H4 (cell line): ENCODE measurements around the gene EPHA6. TPM values are rescaled to one million over a fixed set of nuclear protein-coding genes. Genes with fewer than 3 reads are reported as not detected.

ENCODE experiments used
- DNase-seq: peaks from one replicate; pipeline ENCODE4 v3.0.0-alpha.2; 2015; ENCODE audit warnings: low spot score
- total RNA-seq: library from RNA; depleted of rRNA; stranded (reverse); fragments of >200 nt; shearing (Covaris generic); gene quantifications from 2 replicates; pipeline ENCODE4 v1.2.3, GENCODE V29; 2014

The EPHA6 gene
- total RNA-seq, 1 experiment from 2014 or later, result 7.7 TPM

- no peak for DNase-seq
These were observed 832.5 kb downstream of the EPHA6 start for GRCh38 chr3:97646932-97647331.

- no peak for DNase-seq
These were observed 833.1 kb downstream of the EPHA6 start for GRCh38 chr3:97647441-97647982.

- no peak for DNase-seq
These were observed 841.6 kb downstream of the EPHA6 start for GRCh38 chr3:97655971-97656370.

- DNase-seq, result no peak
These were observed 842.2 kb downstream of the EPHA6 start for GRCh38 chr3:97656638-97657037.

- DNase-seq, result peak; percentile 48
These were observed 844.4 kb downstream of the EPHA6 start for GRCh38 chr3:97658668-97659285.

- no peak for DNase-seq
These were observed 847.9 kb downstream of the EPHA6 start for GRCh38 chr3:97662264-97662663.

GRCh38 chr3:97662762-97663161 is 848.4 kb downstream of the EPHA6 start:
- no peak for DNase-seq

GRCh38 chr3:97665896-97666295 is 851.5 kb downstream of the EPHA6 start:
- no peak for DNase-seq

- no peak for DNase-seq
These were observed 856.6 kb downstream of the EPHA6 start for GRCh38 chr3:97670952-97671351.

- no peak for DNase-seq
These were observed 859.1 kb downstream of the EPHA6 start for GRCh38 chr3:97673357-97673997.

- DNase-seq, result no peak
These were observed 860.1 kb downstream of the EPHA6 start for GRCh38 chr3:97674461-97674860.

- no peak for DNase-seq
These were observed 865.8 kb downstream of the EPHA6 start for GRCh38 chr3:97680210-97680609.

GRCh38 chr3:97680696-97681095 is 866.3 kb downstream of the EPHA6 start:
- no peak for DNase-seq

GRCh38 chr3:97684490-97684889 is 870.1 kb downstream of the EPHA6 start:
- DNase-seq, result no peak

GRCh38 chr3:97686258-97686657 is 871.9 kb downstream of the EPHA6 start:
- DNase-seq, result no peak

- DNase-seq, result no peak
These were observed 873.3 kb downstream of the EPHA6 start for GRCh38 chr3:97687734-97688133.

- no peak for DNase-seq
These were observed 874.7 kb downstream of the EPHA6 start for GRCh38 chr3:97689111-97689510.

- no peak for DNase-seq
These were observed 875.6 kb downstream of the EPHA6 start for GRCh38 chr3:97689962-97690361.

GRCh38 chr3:97691354-97691753 is 877.0 kb downstream of the EPHA6 start:
- DNase-seq, result no peak

- DNase-seq, result no peak
These were observed 878.0 kb downstream of the EPHA6 start for GRCh38 chr3:97692389-97692788.

- no peak for DNase-seq
These were observed 878.4 kb downstream of the EPHA6 start for GRCh38 chr3:97692831-97693230.

- DNase-seq, result no peak
These were observed 880.5 kb downstream of the EPHA6 start for GRCh38 chr3:97694876-97695275.

GRCh38 chr3:97698691-97699090 is 884.3 kb downstream of the EPHA6 start:
- no peak for DNase-seq

- DNase-seq, result no peak
These were observed 885.5 kb downstream of the EPHA6 start for GRCh38 chr3:97699889-97700288.
